Mesendoderm (in vitro differentiated cells): ENCODE measurements around the gene TMEM30B.
A peak's percentile ranks its signal among the peaks of the same experiment; 100 is the strongest.

Experiments used
- DNase-seq: peaks from one replicate; pipeline ENCODE4 v3.0.0; 2013
- H2AK5ac ChIP-seq: 2 replicates; pipeline ENCODE4 v1.6.1; 2013; ENCODE audit warnings: low read length, inconsistent platforms
- H2BK120ac ChIP-seq: 2 replicates; pipeline ENCODE4 v1.6.1; 2013; ENCODE audit warnings: low read depth, mild to moderate bottlenecking, low read length, moderate library complexity, mixed read lengths
- H2BK15ac ChIP-seq: replicated peaks from 2 replicates; pipeline ENCODE4 v1.6.1; 2013; ENCODE audit warnings: low read depth, mild to moderate bottlenecking, moderate library complexity
- H2BK5ac ChIP-seq: 2 replicates; pipeline ENCODE4 v1.6.1; 2013; ENCODE audit warnings: low read length, inconsistent platforms
- H3K18ac ChIP-seq: 2 replicates; pipeline ENCODE4 v1.6.1; 2013; ENCODE audit warnings: mild to moderate bottlenecking, low read length, mixed read lengths
- H3K23ac ChIP-seq: one replicate; pipeline ENCODE4 v1.6.1; 2013; ENCODE audit warnings: low read length
- H3K27ac ChIP-seq: 2 replicates; pipeline ENCODE4 v1.5.1; 2013; ENCODE audit warnings: low read depth, mild to moderate bottlenecking, inconsistent platforms, low read length, moderate library complexity
- H3K27me3 ChIP-seq: 2 replicates; pipeline ENCODE4 v1.6.1; 2013; ENCODE audit warnings: low read length, control low read depth, mild to moderate bottlenecking, inconsistent platforms; ENCODE audit not compliant: insufficient read depth, poor library complexity
- H3K36me3 ChIP-seq: 2 replicates; pipeline ENCODE4 v1.6.1; 2013; ENCODE audit warnings: low read length, inconsistent platforms; ENCODE audit not compliant: control insufficient read depth, insufficient read depth
- H3K4ac ChIP-seq: one replicate; pipeline ENCODE4 v1.6.1; 2013; ENCODE audit warnings: low read depth, mild to moderate bottlenecking, low read length, moderate library complexity
- H3K4me1 ChIP-seq: 2 replicates; pipeline ENCODE4 v1.6.1; 2013; ENCODE audit warnings: low read depth, low read length, inconsistent platforms; ENCODE audit not compliant: control insufficient read depth
- H3K4me2 ChIP-seq: 2 replicates; pipeline ENCODE4 v1.6.1; 2013; ENCODE audit warnings: low read length
- H3K4me3 ChIP-seq: 2 replicates; pipeline ENCODE4 v1.5.1; 2013; ENCODE audit warnings: mild to moderate bottlenecking, low read length
- H3K56ac ChIP-seq: one replicate; pipeline ENCODE4 v1.6.1; 2013; ENCODE audit warnings: low read length
- H3K79me1 ChIP-seq: 2 replicates; pipeline ENCODE4 v1.6.1; 2013; ENCODE audit warnings: low read length, inconsistent platforms
- H3K79me2 ChIP-seq: 2 replicates; pipeline ENCODE4 v1.6.1; 2013; ENCODE audit warnings: mild to moderate bottlenecking, low read length; ENCODE audit not compliant: control insufficient read depth, insufficient read depth
- H3K9ac ChIP-seq: 2 replicates; pipeline ENCODE4 v1.6.1; 2013; ENCODE audit warnings: low read length, inconsistent platforms
- H4K5ac ChIP-seq: one replicate; pipeline ENCODE4 v1.6.1; 2013; ENCODE audit warnings: low read length
- H4K8ac ChIP-seq: one replicate; pipeline ENCODE4 v1.6.1; 2013; ENCODE audit warnings: low read depth, mild to moderate bottlenecking, control low read depth, low read length, moderate library complexity
- WGBS: extraction: QIAGEN DNeasy Blood & Tissue Kit; methylation state at CpG from one replicate; pipeline ENCODE4 v1.1.7; 2013; ENCODE audit warnings: low lambda C conversion rate, missing lambda C conversion rate; ENCODE audit not compliant: insufficient coverage; ENCODE audit errors: extremely low coverage; 5-methylcytosine and 5-hydroxymethylcytosine counted together

TMEM30B gene

DNA sequence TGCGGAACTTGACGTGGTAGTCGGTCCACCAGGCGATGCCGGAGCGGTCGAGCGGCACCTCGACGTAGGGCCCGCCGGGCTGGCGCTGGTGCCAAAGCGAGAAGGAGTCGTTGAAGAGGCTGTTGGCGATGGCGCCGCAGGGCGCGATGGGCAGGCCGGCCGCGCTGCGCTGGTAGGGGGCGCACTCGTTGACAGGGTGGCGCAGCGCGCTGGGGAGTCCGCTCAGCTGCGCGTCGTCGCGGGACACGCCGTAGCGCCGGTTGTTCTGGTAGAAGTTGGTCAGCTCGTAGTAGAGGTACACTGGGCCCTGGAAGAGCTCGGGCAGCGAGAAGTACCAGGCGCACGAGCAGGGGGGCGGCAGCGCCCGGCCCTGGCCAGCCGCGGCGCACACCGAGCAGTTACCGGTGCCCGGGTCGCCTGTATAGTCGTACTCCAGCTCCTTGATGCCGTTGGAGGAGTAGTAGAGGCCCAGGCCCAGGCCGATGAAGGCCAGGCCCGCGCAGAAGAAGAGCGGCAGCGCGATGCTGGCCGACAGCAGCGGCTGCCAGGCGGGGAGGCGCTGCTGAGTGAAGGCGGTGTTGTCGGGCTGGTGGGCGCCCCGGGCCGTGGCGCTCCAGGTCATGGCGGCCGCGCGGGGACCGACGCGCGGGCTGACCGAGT is 482 bp downstream of the TMEM30B start:
- H3K27ac ChIP-seq, result no peak overlapping the region
- H3K4me2 ChIP-seq, result peak overlapping the region; percentile 82
- H4K5ac ChIP-seq, result no peak overlapping the region
- H2BK5ac ChIP-seq, result no peak overlapping the region
- H3K18ac ChIP-seq, result peak overlapping the region; percentile 12
- no peak overlapping the region for H2BK120ac ChIP-seq
- WGBS, result no CpG with 5 or more reads among the region's 81 CpGs
- H4K8ac ChIP-seq, result no peak overlapping the region
- H3K23ac ChIP-seq, result no peak overlapping the region
- H3K27me3 ChIP-seq, result no peaks in the 10 kb centered on the region
- H3K79me2 ChIP-seq, result no peaks in the 10 kb centered on the region
- H3K36me3 ChIP-seq, result no peaks in the 10 kb centered on the region
- H3K79me1 ChIP-seq, result no peaks in the 10 kb centered on the region
- H2BK15ac ChIP-seq, result no peak overlapping the region
- no peak overlapping the region for H2AK5ac ChIP-seq
- peak overlapping the region; percentile 70 for H3K9ac ChIP-seq
- DNase-seq, result peak; percentile 75
- H3K56ac ChIP-seq, result peak overlapping the region; percentile 91
- H3K4me1 ChIP-seq, result no peaks in the 10 kb centered on the region
- H3K4me3 ChIP-seq, result peak overlapping the region; percentile 58
- H3K4ac ChIP-seq, result no peak overlapping the region

DNA sequence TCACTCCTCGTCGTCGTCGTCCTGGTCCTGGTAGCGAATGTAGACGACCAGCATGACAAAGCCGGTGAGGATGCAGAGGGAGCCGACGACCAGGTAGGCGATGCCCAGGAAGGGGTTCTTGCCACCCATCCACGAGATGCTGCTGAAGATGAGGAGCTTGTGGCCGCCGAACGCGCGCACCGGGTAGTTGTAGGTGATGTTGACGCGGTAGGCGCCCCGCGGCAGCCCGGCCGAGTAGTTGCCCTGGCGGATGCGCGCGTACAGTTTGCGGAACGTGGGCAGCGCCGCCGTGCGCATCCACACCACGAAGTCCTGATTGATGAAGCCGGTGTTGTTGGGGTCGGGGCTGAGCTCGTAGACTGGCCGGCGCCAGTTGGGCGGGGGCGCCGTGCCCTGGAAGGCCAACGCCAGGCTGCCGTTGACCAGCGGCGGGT is 1.0 kb downstream of the TMEM30B start:
- no peaks in the 10 kb centered on the region for H3K79me2 ChIP-seq
- no CpG with 5 or more reads among the region's 47 CpGs for whole genome bisulfite sequencing
- H3K4me2 ChIP-seq, result peak overlapping the region; percentile 82
- no peak overlapping the region for H3K27ac ChIP-seq
- H4K8ac ChIP-seq, result no peak overlapping the region
- H2BK5ac ChIP-seq, result no peak overlapping the region
- no peak overlapping the region for H2AK5ac ChIP-seq
- DNase-seq, result no peak
- no peak overlapping the region for H4K5ac ChIP-seq
- H2BK120ac ChIP-seq, result no peak overlapping the region
- H3K79me1 ChIP-seq, result no peaks in the 10 kb centered on the region
- no peak overlapping the region for H2BK15ac ChIP-seq
- no peak overlapping the region for H3K4me3 ChIP-seq
- H3K4me1 ChIP-seq, result no peaks in the 10 kb centered on the region
- H3K56ac ChIP-seq, result peak overlapping the region; percentile 91
- H3K18ac ChIP-seq, result no peak overlapping the region
- H3K4ac ChIP-seq, result no peak overlapping the region
- H3K27me3 ChIP-seq, result no peaks in the 10 kb centered on the region
- H3K9ac ChIP-seq, result peak overlapping the region; percentile 70
- H3K36me3 ChIP-seq, result no peaks in the 10 kb centered on the region
- no peak overlapping the region for H3K23ac ChIP-seq

DNA sequence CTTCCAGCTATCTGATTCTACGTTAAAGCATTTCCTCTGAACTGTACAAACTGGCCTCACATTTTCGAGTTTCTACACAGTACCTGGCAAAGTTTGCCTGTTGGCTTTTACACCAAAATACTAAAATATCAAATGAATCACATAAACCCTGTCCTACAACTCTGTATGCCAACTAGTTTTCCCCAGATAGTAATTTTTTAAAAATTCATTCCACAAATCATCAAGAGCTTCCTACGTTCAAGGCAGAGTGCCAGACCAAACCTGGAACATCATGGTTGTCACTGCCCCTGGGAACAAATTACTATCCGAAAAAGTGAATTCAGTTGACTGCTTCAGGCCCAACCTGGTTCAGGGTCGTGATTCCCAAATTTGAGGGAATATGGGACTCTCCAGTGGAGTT is 2.1 kb downstream of the TMEM30B start:
- no peak overlapping the region for H3K4me2 ChIP-seq
- no peaks in the 10 kb centered on the region for H3K36me3 ChIP-seq
- H3K4ac ChIP-seq, result no peak overlapping the region
- no peak overlapping the region for H2BK5ac ChIP-seq
- no peak for DNase-seq
- no peak overlapping the region for H2BK120ac ChIP-seq
- H3K27me3 ChIP-seq, result no peaks in the 10 kb centered on the region
- no peak overlapping the region for H4K5ac ChIP-seq
- no peak overlapping the region for H4K8ac ChIP-seq
- no peak overlapping the region for H3K56ac ChIP-seq
- no peaks in the 10 kb centered on the region for H3K79me2 ChIP-seq
- no CpG with 5 or more reads among the region's 5 CpGs for WGBS
- no peak overlapping the region for H3K18ac ChIP-seq
- H2AK5ac ChIP-seq, result no peak overlapping the region
- H2BK15ac ChIP-seq, result no peak overlapping the region
- no peaks in the 10 kb centered on the region for H3K79me1 ChIP-seq
- H3K9ac ChIP-seq, result no peak overlapping the region
- H3K4me3 ChIP-seq, result no peak overlapping the region
- H3K23ac ChIP-seq, result no peak overlapping the region
- no peaks in the 10 kb centered on the region for H3K4me1 ChIP-seq
- no peak overlapping the region for H3K27ac ChIP-seq

DNA sequence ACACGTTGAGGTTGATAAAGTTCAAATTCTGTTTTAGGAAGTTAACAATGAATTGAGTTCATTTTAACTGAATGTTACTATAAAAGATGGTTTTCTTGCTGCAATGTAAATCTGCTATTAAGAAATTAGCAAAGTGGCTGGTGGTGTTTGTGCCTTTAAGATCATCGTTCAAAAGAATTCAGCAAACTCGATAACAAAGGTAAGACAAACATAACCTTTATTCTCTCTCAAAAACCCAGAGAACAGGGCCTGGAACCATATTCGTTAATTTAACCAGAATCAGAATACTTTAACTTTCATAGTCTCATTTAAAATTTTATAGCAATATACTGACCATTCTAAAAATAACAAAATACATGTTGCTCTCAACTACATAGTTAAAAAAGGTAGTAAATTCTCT is 3.4 kb downstream of the TMEM30B start:
- H3K9ac ChIP-seq, result no peak overlapping the region
- no peaks in the 10 kb centered on the region for H3K79me2 ChIP-seq
- no peak overlapping the region for H3K4me3 ChIP-seq
- no peak overlapping the region for H3K27ac ChIP-seq
- H3K4ac ChIP-seq, result no peak overlapping the region
- H3K56ac ChIP-seq, result no peak overlapping the region
- H4K8ac ChIP-seq, result no peak overlapping the region
- H3K4me2 ChIP-seq, result no peak overlapping the region
- H4K5ac ChIP-seq, result no peak overlapping the region
- H3K18ac ChIP-seq, result no peak overlapping the region
- DNase-seq, result no peak
- no peak overlapping the region for H2BK120ac ChIP-seq
- H2BK15ac ChIP-seq, result no peak overlapping the region
- no peaks in the 10 kb centered on the region for H3K27me3 ChIP-seq
- no peak overlapping the region for H3K23ac ChIP-seq
- H3K4me1 ChIP-seq, result no peaks in the 10 kb centered on the region
- no CpG with 5 or more reads among the region's 4 CpGs for WGBS
- H2BK5ac ChIP-seq, result no peak overlapping the region
- H3K36me3 ChIP-seq, result no peaks in the 10 kb centered on the region
- H2AK5ac ChIP-seq, result no peak overlapping the region
- H3K79me1 ChIP-seq, result no peaks in the 10 kb centered on the region

DNA sequence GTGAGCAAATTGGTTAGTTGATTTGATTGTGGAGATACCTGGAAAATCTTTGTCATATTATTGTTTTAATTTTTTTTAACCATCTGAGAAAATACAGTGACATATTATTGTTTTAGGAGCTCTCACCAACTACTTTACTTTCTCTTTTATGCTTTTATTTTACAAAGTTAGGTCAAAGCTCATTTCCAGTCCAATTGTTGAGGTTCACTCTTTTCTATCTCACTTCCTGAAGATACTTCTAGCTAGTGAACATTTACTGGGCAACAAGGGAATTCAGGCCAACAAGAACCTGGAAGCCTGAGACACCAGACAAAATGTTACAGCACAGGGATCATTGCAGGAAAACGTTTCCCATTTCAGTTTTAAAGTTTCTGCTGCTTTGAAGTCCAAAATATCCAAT is 3.9 kb downstream of the TMEM30B start:
- Histone ChIP-seq H3K4ac (no peak overlapping the region), H3K27me3 (no peaks in the 10 kb centered on the region), H3K18ac (no peak overlapping the region), H4K5ac (no peak overlapping the region), H3K4me1 (no peaks in the 10 kb centered on the region), H3K36me3 (no peaks in the 10 kb centered on the region), H3K79me1 (no peaks in the 10 kb centered on the region), H2BK15ac (no peak overlapping the region), H2BK120ac (no peak overlapping the region), H3K23ac (no peak overlapping the region), H4K8ac (no peak overlapping the region), H2BK5ac (no peak overlapping the region), H3K4me2 (no peak overlapping the region), H2AK5ac (no peak overlapping the region), H3K56ac (no peak overlapping the region), H3K9ac (no peak overlapping the region), H3K4me3 (no peak overlapping the region), H3K27ac (no peak overlapping the region), H3K79me2 (no peaks in the 10 kb centered on the region)
- no CpG with 5 or more reads among the region's 1 CpG for WGBS
- no peak for DNase-seq

DNA sequence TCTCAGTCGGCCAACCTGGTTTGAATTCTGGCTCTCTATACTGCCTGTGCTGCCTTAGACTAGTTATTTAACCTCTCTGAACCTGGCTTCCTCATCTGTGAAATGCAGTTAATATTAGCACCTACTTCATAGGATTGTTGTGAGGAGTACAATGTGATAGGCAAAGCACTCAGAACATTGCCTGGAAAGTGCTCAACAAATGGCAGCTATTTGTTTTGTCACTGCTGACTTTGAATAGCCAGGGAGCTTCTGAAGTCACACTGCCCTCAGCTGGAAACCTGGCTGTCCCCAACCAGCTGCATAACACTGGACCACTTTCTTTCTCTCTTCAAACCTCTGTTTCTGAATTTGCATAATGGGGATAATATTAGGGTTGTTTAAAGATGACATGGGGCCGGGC is 9.6 kb downstream of the TMEM30B start:
- H4K8ac ChIP-seq, result no peak overlapping the region
- no peaks in the 10 kb centered on the region for H3K79me2 ChIP-seq
- WGBS, result no CpG with 5 or more reads among the region's 2 CpGs
- H3K4me1 ChIP-seq, result no peaks in the 10 kb centered on the region
- no peak overlapping the region for H4K5ac ChIP-seq
- no peak overlapping the region for H2BK15ac ChIP-seq
- H3K27me3 ChIP-seq, result no peaks in the 10 kb centered on the region
- no peak overlapping the region for H3K4ac ChIP-seq
- no peak for DNase-seq
- H2BK120ac ChIP-seq, result no peak overlapping the region
- H3K4me2 ChIP-seq, result no peak overlapping the region
- H3K56ac ChIP-seq, result no peak overlapping the region
- H2BK5ac ChIP-seq, result no peak overlapping the region
- no peaks in the 10 kb centered on the region for H3K36me3 ChIP-seq
- H3K18ac ChIP-seq, result no peak overlapping the region
- H3K9ac ChIP-seq, result no peak overlapping the region
- no peak overlapping the region for H2AK5ac ChIP-seq
- H3K23ac ChIP-seq, result no peak overlapping the region
- no peak overlapping the region for H3K27ac ChIP-seq
- no peak overlapping the region for H3K4me3 ChIP-seq
- H3K79me1 ChIP-seq, result no peaks in the 10 kb centered on the region
